HT1080 (cell line): ENCODE data around the gene MT4. TPM values are rescaled to one million over a fixed set of nuclear protein-coding genes. Genes with fewer than 3 reads are reported as not detected.

ENCODE experiments used
- total RNA-seq: library from RNA; depleted of rRNA; stranded (reverse); fragments of >200 nt; shearing (Covaris generic); gene quantifications from 2 replicates; pipeline ENCODE4 v1.2.3, GENCODE V29; 2014; rRNA removed

The MT4 gene
- total RNA-seq, 1 experiment from 2014 or later = not detected

Other genes starting within 250 kb of the MT4 start
- 113 and 117 TPM in 2 replicates for gene AMFR, start 139.5 kb upstream of the MT4 start, total RNA-seq
- gene NUDT21, start 113.7 kb upstream of the MT4 start, total RNA-seq = 235 and 404 TPM in 2 replicates
- gene OGFOD1, start 113.5 kb upstream of the MT4 start, total RNA-seq = 99.0 and 121 TPM in 2 replicates
- 18.9 and 23.3 TPM in 2 replicates for gene BBS2, start 45.0 kb upstream of the MT4 start, total RNA-seq
- not detected in 2 replicates for gene MT3, start 24.5 kb downstream of the MT4 start, total RNA-seq
- gene MT2A, start 43.5 kb downstream of the MT4 start, total RNA-seq = 881 and 1,822 TPM in 2 replicates
- gene MT1E, start 60.7 kb downstream of the MT4 start, total RNA-seq = 533 and 612 TPM in 2 replicates
- gene MT1M, start 67.6 kb downstream of the MT4 start, total RNA-seq = not detected in 2 replicates
- not detected in 2 replicates for gene MT1A, start 73.6 kb downstream of the MT4 start, total RNA-seq
- gene MT1B, start 86.8 kb downstream of the MT4 start, total RNA-seq = not detected in 2 replicates
- gene MT1F, start 92.9 kb downstream of the MT4 start, total RNA-seq = not detected in 2 replicates
- gene MT1G, start 103.0 kb downstream of the MT4 start, total RNA-seq = 0.33 and 1.4 TPM in 2 replicates
- gene MT1H, start 104.7 kb downstream of the MT4 start, total RNA-seq = not detected in 2 replicates
- gene MT1X, start 117.4 kb downstream of the MT4 start, total RNA-seq = 100 and 148 TPM in 2 replicates
- 115 and 119 TPM in 2 replicates for gene NUP93, start 165.1 kb downstream of the MT4 start, total RNA-seq